Lower lobe of right lung (tissue), 2 donors: Measurements from ENCODE around the gene CHD9. TPM values are rescaled to one million over a fixed set of nuclear protein-coding genes. Genes with fewer than 3 reads are reported as not detected.
A peak's percentile ranks its signal among the peaks of the same experiment; 100 is the strongest.

Experiments used
- ATAC-seq, 2 donors: fragments of 200-7000 bp; cut with Tn5 transposase; one replicate each; pipeline ENCODE4 v1.9.1; 2020 to 2022; ENCODE audit warnings: mild to moderate bottlenecking in 2 of 2, moderate library complexity in 2 of 2
- DNase-seq: peaks from one replicate; pipeline ENCODE4 v3.0.0-alpha.2; 2020
- H3K27ac ChIP-seq: fragments of 200-600 bp; one replicate; pipeline ENCODE4 v1.8.0; 2022
- H3K27me3 ChIP-seq: fragments of 200-600 bp; one replicate; pipeline ENCODE4 v1.8.0; 2022; ENCODE audit warnings: low read depth
- H3K36me3 ChIP-seq: fragments of 200-600 bp; one replicate; pipeline ENCODE4 v1.8.0; 2022; ENCODE audit warnings: mild to moderate bottlenecking
- H3K4me1 ChIP-seq: fragments of 200-600 bp; one replicate; pipeline ENCODE4 v1.8.0; 2022
- H3K4me3 ChIP-seq: fragments of 200-600 bp; one replicate; pipeline ENCODE4 v1.8.0; 2022; ENCODE audit warnings: mild to moderate bottlenecking
- H3K9me3 ChIP-seq: fragments of 200-600 bp; one replicate; pipeline ENCODE4 v1.8.0; 2022
- CTCF ChIP-seq: fragments of 200-600 bp; IDR thresholded peaks from one replicate; pipeline ENCODE4 v1.8.0; 2022; ENCODE audit warnings: antibody characterized with exemption, mild to moderate bottlenecking
- intact Hi-C: fragments of 100-400 bp; cut with DNase I; formaldehyde crosslinking; loops from one replicate; pipeline ENCODE4 v1.11.0; 2022
- total RNA-seq: library from RNA; stranded (reverse); fragmentation: NEBNext Ultra II Directional; extraction: Animal tissue kit (Norgen Biotek cat#: 25700); gene quantifications from one replicate; pipeline ENCODE4 v1.2.1, GENCODE V29; 2021
- donor health status: DM: no; HTN: yes; CAD: no; lungs with severe emphysema.

CHD9 gene
- total RNA-seq, 1 donor from 2014 or later = 73.1 TPM

GRCh38 chr16:53334581-53334980 is 279.8 kb downstream of the CHD9 start:
- Histone ChIP-seq H3K9me3 (no peaks in the 10 kb centered on the region), H3K27ac (no peak overlapping the region), H3K4me1 (no peaks in the 10 kb centered on the region), H3K4me3 (no peak overlapping the region), H3K36me3 (no peaks in the 10 kb centered on the region), H3K27me3 (no peaks in the 10 kb centered on the region)
- TF ChIP-seq CTCF = no peak
- intact Hi-C loops = no loop called here
- ATAC-seq (no peak), DNase-seq (no peak)

- Histone ChIP-seq H3K4me1 (no peaks in the 10 kb centered on the region), H3K9me3 (no peaks in the 10 kb centered on the region), H3K27me3 (no peaks in the 10 kb centered on the region), H3K4me3 (no peak overlapping the region), H3K36me3 (no peaks in the 10 kb centered on the region), H3K27ac (no peak overlapping the region)
- DNase-seq (no peak), ATAC-seq (no peak)
- no peak for TF ChIP-seq CTCF
- intact Hi-C loops = no loop called here
Observed at GRCh38 chr16:53337294-53337693, 282.5 kb downstream of the CHD9 start.

GRCh38 chr16:53341792-53342191 is 287.0 kb downstream of the CHD9 start:
- H3K4me3 ChIP-seq = no peak overlapping the region
- no peaks in the 10 kb centered on the region for H3K36me3 ChIP-seq
- H3K27me3 ChIP-seq = no peaks in the 10 kb centered on the region
- intact Hi-C loops = no loop called here
- no peak for TF ChIP-seq CTCF
- no peak for ATAC-seq
- no peak for DNase-seq
- no peaks in the 10 kb centered on the region for H3K4me1 ChIP-seq
- H3K9me3 ChIP-seq = no peaks in the 10 kb centered on the region
- no peak overlapping the region for H3K27ac ChIP-seq

GRCh38 chr16:53355064-53355463 is 300.3 kb downstream of the CHD9 start:
- intact Hi-C loops = no loop called here
- TF ChIP-seq CTCF = no peak
- Histone ChIP-seq H3K27ac (no peak overlapping the region), H3K36me3 (no peaks in the 10 kb centered on the region), H3K9me3 (no peaks in the 10 kb centered on the region), H3K27me3 (no peaks in the 10 kb centered on the region), H3K4me1 (no peaks in the 10 kb centered on the region), H3K4me3 (no peak overlapping the region)
- no peak for DNase-seq
- ATAC-seq = peak in 1 of 2 donors; percentile 35

GRCh38 chr16:53356478-53357207 is 301.9 kb downstream of the CHD9 start:
- no peaks in the 10 kb centered on the region for H3K27me3 ChIP-seq
- H3K9me3 ChIP-seq = no peaks in the 10 kb centered on the region
- intact Hi-C loops = no loop called here
- no peak overlapping the region for H3K4me3 ChIP-seq
- DNase-seq = no peak
- H3K36me3 ChIP-seq = no peaks in the 10 kb centered on the region
- no peaks in the 10 kb centered on the region for H3K4me1 ChIP-seq
- H3K27ac ChIP-seq = no peak overlapping the region
- no peak for ATAC-seq
- no peak for TF ChIP-seq CTCF
